Fibroblast of peridontal ligament (primary cell): ENCODE results near the gene PTH2.
A peak's percentile ranks its signal among the peaks of the same experiment; 100 is the strongest.

Source experiments
- DNase-seq: peaks from one replicate; pipeline ENCODE4 v3.0.0-alpha.2; 2010; ENCODE audit errors: extremely low read depth

Gene PTH2

DNA sequence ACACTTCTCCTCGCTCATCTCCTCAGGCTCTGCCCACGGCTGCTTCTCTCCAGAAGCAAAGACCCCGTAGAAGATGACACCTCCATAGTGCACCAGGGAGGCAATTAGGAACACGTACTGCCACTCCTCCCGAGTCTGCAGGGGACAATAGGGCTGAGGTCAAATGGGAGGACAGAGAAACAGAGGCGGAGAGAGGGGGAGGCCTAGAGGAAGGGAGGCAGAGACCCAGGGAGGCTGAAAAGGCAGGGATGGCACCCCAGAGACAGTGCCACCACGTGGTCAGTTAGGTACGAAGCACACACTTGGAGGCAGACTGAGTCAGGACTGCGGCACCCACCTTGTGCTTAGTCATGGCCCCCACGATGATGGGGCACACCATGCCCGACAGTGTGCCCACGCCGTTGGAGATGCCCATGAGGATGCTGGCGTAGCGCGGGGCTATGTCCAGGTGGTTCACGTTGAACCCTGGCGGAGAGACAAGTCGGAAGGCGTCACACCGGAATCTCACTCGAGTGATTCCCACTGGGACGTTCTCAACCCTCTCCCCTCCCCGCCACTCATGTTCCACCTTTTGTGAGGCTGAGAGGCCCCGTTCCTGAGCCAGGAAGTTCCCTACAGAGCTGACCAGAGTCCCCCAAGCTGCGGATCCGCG is 7.6 kb upstream of the PTH2 start:
- DNase-seq: no peak

DNA sequence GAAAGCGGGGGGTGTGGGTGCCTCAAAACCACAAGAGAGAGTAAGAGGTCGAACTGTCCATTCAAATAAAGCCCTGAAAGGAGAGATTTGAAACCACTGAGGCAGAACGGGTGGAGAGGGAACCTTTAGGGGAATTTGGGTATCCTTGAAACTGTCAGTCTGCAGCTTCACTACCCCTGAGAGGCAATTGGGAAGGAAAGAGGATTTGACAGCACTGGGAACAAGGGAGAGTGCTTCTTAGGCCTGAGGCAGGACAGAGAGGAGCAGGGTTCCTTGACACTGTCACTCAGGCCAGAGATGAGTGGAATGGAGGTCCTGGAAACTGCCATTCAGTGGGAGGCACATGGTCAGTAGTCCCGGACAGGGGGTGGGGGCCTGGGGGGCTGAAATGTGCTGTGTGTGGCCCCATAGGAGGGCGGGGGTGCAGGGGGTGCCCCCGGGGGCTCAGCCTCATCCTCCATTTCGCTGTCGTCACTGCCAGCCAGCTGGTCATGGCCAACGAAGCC is 7.0 kb upstream of the PTH2 start:
- no peak for DNase-seq

DNA sequence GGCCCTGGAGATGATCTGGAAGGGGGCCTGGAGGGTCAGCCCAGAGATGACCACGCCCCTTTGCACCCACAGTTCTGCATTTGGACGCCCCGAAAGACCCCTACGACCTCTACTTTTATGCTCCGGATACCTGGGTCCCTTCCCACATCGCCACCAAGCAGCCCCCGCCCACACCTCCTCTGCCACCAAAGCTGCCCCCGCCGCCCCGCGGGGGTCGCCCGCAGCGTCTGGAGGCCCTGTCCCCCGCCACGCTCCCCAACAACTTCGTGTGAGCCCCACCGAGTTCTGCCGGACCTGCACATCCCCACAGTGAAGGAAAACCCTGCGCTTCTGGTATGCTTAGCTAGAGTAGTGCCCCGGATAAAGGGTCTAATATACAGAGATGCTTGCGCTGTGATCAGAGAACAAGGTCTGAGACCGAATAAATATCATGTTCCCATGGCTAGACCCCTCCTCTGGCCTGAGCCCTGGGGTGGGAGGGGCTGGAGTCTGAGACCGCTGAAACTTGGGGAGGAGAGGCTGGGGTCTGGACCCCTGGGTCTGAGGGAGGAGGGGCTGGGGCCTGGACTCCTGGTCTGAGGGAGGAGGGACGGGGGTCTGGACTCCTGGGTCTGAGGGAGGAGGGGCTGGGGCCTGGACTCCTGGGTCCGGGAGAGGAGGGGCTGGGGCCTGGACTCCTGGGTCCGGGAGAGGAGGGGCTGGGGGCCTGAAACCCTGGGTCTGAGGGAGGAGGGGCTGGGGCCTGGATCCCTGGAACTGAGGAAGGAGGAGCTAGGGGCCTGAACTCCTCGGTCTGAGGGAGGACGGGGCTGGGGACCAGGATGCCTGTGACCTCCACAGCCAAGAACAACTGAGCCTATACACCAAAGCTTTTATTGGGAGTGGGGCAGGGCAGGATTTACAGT is 5.6 kb upstream of the PTH2 start:
- DNase-seq: no peak

DNA sequence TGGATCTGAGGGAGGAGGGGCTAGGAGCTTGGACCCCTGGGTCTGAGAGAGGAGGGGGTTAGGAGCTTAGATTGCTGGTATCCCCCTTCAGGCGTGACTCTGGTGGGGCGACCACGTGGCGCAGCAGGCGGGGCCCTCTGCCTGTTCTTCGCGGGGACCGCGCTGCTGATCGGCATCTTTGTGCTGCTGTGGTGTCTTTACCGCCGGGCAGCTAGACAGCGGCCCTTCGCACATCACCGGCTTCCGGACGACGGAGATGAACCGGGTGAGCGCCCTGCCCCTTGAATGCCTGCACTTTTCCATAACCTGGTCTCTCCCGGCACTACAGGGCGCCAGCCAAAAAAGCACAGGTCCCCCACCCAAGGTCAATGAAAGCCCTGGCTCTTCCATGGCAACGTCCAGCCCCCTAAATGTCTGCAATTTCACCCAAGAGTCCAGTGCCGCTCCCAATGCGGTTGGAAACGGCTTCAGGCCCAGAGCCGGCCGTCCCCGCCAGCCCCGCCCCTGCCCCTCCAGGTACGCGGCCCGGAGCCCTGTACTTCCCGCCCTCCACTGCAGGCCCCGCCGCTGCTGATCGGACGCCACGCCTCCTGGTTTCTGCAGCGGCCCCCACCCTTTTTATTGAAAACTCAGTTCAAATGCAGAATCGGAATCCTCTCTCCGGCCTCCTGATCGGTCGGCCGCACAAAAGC is 4.8 kb upstream of the PTH2 start:
- no peak for DNase-seq

DNA sequence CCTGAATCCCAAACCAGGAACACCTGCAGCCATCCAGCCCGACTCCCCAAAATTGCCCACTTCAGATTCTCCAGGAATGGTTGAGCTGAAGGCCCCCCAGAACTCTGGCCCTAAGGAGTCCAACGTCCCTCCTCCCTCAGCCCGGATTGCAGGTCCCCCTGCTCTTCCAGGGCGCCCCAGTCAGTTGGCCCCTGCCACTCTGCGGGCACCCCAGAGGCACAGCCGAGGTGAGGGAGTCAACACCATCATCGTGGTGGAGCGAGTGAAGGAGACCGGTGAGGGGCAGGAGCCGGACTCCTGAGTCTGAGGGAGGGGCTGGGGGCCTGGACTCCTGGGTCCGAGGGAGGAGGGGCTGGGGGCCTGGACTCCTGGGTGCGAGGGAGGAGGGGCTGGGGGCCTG is 4.1 kb upstream of the PTH2 start:
- DNase-seq: no peak

DNA sequence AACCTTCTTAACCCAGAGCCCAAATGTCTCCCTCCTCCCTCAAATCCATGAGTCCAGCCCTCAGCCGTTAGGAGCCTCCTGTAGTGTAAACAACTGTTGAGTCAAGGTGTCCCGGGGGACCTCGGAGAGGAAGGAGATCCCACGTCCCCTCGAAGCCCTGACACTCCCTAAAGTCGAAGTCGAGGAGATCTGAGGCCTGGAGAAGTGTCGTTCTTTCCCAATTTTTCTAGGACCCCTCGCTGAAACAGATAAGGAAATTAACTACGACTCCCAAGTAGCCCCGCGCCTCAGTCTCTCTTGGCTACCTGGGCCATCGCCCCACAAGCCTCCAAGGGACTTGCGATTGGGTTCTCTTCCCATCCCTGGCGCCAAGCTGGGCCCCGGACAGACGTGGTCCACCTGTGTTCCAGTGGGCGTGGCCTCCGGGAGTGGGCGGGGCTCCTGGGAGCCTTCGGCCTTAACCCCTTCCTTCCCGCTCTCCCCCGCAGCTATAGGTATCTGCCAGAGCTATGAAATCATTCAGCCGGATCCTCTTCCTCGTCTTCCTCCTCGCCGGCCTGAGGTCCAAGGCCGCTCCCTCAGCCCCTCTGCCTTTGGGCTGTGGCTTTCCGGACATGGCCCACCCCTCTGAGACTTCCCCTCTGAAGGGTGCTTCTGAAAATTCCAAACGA is 2.8 kb upstream of the PTH2 start:
- DNase-seq: no peak

DNA sequence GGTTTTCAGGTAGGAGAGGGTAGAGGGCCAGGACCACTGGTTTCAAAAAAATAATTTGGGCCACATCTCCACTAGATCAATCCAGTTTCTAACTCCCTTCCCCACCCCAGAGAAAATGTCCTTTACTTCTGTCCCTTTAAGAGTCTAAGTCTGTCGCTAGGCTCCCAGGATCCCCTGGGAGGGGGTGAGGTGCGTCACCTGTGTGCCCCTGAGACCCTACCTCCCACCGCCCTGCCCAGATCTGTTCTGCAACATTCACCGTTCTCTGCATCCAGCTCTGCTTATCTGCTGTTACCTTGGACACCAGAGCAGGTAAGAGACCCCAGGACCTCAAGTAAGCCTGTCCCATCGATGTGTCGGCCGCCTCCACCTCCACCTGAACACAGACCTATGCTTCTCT is 1.9 kb upstream of the PTH2 start, which contains the start of gene GFY:
Gene GFY, plus strand, starts transcription at position 211 of the 400 bp plus-strand sequence. CDS start 1,043 bp downstream, outside the sequence.
- DNase-seq: no peak

DNA sequence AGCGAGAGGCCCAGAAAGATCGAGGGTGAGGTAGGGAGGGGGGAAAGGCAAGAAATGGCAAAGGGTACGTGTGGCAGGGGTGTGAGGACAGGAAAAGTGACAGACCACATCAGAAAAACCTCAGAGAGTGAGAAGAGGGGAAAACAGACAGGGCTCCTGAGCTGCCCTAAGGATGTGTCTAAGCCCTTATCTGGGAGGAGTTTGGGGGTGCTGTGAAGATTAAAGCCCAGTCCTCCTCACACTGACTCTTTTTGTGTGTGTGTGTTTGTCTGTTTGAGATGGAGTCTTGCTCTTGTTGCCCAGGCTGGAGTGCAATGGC is 703 bp upstream of the PTH2 start:
- no peak for DNase-seq

DNA sequence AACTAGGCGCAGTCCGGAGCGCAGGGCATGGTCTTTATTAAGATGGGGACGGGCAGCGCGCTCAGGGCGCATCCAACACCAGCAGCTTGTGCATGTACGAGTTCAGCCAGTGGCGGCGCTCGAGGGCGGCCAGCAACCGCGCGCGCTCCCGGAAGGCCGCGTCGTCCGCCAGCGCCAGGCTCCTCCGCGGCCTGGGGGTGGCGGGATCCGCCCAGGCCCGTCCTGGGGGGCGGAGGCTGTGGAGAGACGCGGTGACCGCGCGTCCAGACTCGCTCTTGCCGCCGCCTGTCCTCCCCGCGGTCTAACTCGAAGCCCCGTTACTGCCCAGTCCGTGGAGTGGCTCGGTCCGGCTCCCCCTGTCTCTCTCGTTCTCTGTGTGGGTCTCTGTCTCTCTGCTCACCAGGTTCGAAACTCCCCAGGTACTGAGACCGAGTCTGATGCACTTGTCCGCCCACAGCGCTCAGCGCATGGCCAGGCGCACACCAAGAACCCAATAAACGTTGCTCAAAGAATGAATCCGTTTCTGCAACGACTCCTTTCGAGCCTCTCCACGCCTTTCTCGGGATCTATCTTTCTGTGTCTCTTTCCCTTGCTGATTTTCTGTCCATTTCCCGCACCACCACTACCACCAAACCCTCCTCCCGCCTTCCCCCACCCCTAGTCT is 702 bp downstream of the PTH2 start:
- DNase-seq: no peak

DNA sequence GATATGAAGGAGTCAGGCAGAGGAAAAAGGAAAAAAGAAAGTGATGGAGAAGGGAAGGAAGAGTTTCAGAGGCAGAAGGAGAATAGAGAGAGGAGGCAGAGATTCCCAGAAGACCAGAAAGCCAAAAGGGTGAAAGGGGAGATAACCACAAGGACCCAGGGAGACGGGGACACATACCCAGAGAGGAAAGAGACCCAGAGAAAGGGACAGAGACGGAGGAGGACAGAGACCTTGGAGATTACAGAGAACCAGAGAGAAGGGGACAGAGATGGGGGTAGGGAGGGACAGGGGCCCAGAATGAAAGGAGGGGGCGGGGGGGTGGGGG is 1.4 kb downstream of the PTH2 start:
- DNase-seq: no peak

DNA sequence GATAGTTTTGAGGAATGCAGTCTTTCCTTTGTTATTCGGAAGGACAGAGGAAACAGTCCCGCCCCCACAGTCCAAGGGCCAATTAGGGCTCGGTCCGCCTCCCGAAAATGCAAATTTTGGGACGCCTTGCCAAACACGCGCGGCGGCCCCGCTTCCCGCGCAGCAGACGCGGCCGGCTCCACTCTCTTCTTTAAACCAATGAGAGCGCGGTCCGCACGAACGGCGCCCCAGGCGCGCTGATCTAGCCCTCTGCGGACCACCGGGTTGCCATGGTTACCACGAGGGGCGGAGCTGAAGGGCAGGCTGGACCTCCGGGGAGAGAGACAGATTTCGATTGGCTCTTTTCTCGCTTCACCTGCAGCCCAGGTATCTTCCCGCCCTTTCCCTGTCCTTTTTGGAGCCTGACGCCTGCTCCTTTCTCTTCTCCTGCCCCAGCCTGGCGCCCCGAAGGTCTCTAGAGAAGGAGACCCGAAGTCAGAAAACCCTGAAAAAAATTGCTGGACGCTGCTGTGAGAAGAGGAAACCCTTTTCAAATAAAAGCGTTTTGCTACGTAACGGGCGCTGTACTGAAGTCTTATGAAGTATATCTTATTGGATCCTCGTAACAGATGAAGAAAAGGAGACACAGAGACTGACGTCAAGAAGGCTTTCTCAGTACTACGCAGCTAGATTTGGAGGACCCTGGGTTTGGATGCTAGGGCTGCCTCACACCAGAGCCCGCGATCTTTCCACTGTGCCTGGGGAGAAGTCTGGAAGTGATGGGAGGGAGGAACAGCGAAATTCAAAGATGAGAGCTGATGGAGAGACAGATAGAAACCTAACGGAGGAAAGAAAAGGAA is 2.0 kb downstream of the PTH2 start:
- DNase-seq: peak; percentile 40

DNA sequence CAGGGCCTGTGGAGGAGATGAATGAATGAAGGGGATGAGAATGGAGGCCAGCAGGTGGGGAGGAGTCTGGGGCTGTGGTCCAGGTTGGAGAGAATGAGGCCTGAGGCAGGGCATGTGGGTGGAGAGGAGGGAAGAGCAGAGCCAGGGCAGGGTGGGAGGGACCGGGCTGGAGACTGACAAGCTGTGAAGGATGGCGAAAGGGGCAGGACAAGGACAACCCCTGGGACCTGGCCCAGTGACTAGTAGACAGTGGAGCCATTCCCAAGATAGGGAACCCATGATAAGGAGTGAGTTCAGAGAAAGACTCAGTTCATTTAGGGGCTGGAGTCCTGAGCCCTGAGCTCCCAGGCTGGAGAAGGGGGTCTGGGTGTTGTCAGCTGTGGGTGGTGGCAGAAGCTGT is 3.0 kb downstream of the PTH2 start:
- no peak for DNase-seq

DNA sequence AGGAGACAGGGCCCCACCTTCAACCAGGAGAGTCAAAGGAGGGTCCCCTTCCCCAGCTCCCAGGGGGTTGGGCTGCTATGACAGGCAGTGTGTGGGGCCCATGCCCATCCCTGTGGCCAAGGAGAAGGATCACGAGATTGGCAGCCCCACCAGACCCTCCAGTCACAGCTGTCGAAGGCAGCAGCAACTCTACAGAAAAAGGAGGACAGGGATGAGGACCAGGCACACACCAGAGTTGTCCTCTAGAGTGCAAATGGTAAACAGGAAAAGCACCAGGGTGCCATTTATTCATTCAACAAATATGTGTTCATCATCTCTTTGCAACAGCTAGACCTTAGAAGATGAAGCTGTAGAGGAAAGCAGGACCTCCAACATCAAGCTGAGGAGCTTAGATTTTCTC is 4.1 kb downstream of the PTH2 start:
- no peak for DNase-seq

DNA sequence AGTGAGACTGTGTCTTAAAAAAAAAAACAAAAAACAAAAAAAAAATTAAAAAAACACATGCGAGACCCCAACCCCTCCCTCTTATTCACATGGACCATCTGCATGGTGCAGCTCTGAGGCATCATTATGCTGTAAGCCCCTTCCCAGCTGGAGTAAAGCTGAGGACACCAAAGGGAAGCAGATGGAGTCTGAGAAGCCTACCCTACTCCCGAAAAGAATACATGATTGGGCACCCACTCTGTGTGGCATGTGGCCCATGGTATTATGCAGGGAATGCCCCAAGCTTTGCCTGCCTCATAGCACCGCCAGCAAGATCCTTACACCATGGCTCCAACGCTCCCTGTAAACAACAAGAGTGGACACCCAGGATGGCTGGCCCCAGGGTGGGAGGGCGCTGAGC is 4.7 kb downstream of the PTH2 start:
- DNase-seq: no peak

DNA sequence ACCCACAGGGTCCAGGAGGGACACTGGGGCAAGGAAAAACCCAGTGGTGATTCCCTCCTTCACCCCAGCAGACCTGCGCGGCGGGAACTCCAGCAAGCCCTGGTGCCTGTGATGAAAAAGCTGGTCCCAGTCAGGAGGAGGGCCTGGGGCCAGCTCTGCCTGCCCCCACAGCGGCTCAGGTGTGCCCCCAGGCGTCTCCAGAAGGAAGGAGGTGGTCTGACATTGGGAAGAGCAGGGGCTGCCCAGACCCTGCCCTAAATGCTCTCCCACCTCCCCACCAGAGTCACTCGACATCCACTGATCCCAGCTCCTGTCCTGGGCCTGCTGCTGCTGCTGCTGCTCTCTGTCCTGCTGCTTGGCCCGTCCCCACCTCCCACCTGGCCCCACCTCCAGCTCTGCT is 6.2 kb downstream of the PTH2 start:
- no peak for DNase-seq

DNA sequence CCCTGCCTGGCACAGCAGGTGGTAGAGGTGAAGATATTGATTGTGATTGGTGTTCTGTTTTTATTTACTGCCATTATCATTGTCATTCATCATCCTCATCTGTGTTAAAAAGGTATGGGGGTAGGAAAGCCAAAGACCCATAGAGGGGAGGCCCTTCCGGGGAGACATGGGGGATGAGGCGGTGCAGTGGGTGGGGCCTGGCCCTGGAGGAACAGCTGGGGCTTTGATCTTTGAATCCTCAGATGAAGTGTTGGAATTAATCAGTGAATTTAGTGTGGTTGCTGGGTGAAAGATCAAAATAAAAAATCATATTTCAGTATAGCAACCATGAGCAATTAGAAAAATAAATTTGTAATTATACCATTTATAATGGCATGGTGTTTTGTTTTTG is 7.4 kb downstream of the PTH2 start:
- DNase-seq: no peak

DNA sequence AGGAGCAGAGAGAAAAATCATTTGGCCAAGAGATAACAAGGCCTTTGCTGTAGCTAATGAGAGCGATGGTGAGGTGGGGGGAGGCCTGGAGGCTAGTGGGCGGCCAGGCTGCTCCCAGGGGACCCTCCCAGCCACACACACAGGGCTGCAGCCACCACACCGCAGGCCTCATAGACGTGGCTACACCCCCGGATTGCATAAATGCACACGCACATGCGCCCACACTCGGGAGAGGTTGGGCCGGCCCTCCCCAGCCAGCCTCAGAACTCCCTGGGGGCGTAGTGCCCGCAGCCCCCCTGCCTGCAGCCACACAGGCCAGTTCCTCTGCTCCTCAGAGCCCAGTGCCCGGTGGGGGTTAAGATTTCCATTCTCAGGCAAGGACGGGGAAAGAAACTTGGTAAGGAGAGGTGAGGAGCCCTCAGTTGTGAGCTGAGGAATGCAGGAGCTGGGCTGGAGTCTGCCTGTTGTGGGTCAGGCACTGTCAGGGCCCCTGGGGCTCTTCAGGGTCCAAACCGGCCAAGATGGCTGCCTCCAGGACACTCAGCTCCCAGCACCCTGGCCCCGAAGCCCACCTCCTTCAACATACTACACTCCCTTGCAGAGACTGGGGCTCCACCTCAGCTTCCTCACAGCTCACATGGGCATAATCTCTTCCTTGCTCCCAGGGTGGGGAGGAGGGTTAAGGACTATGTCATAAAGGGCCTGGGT is 8.0 kb downstream of the PTH2 start:
- peak; percentile 63 for DNase-seq

DNA sequence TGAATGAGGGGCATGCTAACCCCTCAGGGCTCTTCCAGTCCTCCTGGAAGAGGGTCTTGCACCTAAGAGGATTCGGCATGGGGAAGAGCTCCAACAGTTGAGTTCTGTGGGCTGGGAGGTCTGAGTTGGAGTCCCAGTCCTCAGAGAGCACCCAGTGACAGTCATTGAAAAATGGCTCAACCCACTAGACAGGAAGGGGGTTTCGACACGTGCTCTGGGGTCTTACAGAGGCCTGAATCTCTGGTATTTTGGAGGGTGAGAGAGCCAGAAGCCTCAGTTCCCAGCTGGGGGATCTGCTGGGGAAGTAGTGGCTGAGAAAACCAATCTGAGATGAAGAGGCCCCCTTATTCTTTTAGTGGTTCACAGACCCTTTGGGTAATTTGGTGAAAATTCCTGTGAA is 9.0 kb downstream of the PTH2 start:
- DNase-seq: no peak

DNA sequence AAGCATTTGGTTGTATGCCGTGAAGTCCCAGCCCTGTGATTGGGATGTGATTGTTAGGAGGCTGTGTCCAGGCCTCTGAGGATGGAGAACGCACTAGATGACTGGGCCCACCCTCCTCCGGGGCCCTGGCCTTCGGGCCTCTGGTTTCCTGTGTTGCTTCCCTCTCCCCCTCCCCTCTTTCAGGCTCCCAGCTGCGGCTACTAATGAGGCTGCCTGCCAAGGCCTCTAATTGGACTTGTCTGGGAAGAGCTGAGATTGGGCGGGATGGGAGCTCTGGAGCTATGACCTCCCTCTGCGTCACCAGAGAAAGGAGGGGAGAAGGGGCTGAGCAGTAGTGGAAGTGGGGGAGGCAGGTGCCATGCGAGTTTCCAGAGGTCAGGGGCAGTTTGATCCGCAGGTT is 9.9 kb downstream of the PTH2 start:
- DNase-seq: peak; percentile 41

DNA sequence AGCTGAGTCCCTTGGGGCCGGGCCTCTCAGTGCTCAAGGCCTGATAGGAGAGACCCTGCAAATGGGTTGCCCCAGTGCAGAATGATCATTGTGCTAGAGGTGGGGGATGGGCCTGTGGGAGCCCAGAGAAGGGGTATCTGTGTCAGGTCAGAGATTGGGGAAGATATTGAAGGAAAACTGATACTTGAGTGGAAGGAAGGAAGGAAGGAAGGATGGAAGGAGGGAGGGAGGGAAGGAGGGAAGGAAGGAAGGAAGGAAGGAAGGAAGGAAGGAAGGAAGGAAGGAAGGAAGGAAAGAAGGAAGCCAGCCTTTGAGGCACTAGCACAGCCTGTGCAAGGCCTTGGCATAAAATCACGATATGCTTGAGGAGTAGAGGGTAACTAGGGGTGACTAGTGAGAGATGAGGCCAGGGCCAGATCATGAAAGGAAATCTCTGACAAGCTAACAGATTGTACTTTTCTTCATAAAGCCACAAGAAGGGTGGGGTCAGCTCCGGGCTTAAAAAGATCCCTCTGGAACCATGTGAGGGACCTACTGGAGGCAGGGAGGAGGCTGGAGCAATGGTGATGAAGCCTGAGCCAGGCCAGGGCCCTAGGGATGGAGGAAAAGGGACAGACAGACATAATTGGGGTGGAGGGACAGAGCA is 11.4 kb downstream of the PTH2 start:
- no peak for DNase-seq
